SHP77 (cell line): ENCODE data around the gene KLHDC7B.

Experiments
- DNase-seq, 2 experiments: peaks; one replicate each; lab custom pipeline; 2025; lab: John Stamatoyannopoulos, UW

KLHDC7B gene

DNA sequence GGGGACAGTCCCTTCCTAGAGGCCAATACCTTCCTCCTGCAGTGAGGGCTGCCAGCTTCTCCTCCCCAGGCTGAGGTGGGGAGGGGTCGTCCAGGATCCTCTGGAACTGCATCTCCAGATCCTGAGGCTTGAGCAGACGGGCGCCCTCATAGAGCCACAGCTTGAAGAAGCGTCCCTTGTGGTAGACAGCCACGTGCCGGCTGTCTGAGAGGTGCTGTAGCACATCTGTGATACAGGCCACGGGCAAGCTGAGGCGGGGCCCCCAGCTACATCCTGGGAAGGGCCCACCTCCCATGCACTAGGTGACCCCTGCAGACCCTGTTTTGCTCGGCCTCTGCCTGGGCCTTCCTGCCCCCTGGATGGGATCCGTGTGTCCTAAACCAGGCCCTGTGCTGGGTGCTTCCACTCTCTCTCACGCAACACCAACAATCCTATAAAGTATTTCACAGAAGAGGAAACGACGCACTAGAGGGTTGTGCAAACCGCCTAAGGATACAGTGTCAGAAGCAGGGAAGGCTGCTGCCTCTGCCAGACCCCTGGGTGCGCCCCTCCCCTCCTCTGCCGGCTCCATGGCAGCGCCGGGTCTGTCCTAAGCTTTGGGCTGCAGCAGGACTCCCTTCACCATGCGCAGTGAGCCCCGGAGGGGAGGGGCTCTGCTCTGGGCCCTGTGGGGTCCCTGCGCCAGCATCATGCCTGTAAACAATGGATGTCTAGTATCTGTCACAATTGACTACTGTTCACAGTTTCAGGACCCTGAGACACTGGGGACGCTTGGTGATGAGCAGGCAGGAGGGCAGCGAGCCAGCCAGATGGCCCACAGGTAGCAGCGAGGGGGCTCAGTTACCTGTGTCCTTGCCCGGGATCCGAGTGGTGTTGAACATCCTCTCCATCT lies 28.0 kb downstream of the KLHDC7B start:
- no peak for DNase-seq

DNA sequence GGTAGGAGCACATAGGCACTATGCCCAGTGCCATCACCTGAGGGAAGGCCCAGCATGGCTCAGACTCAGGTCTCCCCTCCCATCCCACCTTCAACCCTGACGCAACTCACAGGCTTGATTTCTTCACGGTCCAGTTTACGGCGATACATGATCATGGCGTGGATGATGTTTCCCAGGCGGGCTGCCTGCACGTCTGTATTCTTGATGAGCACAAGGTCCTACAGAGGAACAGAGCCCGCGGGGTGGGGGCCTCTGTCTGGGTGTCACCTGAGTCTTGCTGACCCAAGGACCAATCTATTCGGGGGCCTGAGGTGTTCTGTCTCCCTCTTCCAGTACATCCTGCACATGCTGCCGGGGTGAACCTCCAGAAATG lies 28.7 kb downstream of the KLHDC7B start:
- DNase-seq = no peak

DNA sequence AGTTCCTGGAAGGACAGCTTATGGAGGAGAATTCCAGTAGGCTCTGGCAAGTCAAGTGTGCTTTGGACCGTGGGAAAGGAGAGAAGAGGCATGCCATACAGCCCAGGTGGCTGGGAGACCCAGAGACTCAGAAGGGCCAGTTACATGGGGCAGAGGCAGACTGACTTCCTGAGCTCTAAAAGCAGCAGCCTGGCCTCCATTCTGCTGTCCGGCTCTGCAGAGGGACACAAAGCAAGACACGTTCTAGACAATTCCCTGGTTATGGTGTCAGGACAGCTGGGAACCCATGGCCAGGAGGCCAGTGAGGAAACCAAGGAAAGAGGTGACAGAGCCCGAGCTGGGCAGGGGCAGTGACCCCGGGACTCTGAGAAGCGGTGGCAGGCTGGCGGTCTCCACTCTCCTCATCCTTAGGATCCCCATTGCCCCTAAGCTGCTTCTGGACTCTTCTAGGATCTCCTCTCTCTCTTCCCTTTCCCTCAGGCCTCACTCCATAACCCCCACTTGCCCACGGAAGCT lies 29.8 kb downstream of the KLHDC7B start:
- no peak for DNase-seq

DNA sequence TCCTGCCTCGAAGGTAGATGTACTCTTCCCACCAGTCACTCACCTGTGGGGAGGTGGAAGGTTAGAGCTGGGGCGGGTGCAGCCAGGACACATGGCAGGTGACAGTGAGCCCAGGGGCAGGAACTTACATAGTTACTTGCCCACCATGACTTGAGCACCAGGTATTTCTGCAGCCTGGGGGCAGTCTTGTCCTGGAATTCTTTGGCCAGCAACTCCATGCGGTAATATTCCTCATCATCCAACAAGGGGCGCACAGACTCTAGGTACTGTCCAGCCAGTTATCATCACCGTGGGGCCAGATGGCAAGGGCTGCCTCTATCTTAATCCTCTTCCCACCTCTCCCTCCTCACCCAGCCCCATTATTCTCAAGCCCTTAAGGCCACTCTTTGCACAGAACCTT lies 30.4 kb downstream of the KLHDC7B start:
- peak; percentile 67 to 69 for DNase-seq

DNA sequence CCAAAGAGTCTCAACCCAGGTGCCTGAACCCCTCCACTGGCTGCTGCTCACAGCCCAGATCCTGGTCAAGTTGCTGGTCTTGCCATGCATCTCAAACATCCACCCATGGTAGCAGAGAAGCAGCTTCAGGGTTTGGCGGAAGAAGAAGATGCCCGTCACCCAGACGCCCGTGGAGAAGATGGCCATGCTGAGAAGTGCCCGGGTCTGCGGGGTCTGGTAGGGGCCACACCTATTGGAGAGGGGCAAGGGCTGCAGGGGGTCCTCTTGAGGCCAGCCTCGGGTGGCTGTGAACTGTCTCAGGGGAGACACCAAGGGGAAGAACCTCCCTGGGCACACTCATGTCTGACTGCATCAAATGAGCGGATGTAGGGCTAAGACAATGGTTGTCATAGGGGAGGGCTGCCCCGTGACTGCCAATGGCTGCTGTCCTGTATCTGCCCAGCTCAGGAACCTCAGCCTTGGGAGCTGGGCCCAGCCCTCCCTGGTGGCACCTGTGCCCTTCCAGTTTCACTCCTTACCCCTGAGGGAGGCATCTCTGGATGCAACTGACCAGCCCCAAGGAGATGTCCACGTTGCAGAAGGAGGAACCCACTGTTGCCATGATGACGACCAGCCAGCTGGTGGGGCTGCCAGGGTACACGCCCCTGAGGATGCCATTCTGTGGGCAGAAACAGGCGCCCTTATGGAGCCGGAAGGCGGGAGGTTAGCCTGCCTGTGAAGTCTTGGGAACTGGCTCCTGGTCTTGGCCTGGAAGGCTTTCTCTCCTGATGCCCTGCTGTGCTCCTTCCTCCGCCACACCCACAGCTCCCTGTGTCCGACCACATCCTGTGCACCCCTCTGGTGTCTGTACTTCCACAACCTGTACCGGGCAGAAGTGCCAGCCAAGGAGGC lies 31.4 kb downstream of the KLHDC7B start:
- DNase-seq = no peak

DNA sequence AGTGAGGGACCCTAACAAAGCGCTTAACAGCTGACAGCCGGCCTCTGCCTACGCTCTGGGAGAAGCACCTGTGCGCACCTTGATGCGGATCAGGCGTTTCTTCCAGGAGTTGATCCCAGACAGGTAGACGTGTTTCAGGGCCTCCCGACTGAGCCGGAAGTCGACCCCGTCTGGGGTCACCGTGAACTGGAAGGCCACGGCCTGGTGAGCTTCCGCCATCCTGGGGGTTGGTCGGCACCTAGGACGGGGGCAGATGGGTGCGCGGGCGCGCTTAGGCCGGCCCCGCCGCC lies 31.9 kb downstream of the KLHDC7B start:
- DNase-seq = no peak

DNA sequence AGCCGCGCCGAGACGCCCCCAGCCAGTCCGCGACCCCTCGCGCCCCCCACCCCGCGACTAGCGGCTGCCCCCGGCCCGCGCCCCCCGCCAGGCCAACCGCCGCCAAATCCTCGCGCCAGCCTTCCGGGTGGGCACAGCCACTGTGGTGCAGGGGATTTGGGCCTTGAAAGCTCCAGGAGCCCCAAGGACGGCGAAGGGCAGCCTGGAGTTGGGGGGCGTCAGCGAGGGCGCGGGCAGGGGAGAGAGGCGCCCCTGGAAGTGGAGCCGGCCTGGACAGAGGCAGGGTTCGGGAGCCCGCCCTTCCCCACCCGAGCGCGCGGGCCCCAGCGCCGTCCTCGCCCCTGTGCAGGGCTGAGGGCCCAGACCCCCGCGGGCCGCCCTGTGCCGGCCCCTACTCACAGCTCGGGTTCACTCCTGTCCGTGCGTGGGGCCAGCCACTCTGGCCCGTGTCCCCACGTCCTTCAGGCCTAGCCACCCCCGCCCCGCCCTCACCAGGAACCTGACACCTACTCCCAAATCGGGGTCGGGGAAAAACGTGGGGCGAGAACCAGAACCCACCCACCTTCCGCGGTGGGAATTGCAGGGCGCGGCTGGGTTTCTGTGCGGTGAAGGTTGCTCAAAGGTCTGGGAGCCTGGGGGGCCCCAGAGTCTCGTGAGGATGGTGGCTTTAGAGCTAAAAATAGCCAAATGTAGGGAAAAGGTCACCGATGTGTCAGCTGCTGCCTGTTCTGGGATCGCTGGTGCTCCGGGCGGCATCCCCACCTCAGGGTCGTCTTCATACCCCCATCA lies 32.5 kb downstream of the KLHDC7B start, which contains the start of gene CPT1B:
Gene CPT1B (minus strand): TSS at position 441 of the 789 bp plus-strand sequence. CDS start 512 bp downstream, outside the sequence.
- DNase-seq = no peak

DNA sequence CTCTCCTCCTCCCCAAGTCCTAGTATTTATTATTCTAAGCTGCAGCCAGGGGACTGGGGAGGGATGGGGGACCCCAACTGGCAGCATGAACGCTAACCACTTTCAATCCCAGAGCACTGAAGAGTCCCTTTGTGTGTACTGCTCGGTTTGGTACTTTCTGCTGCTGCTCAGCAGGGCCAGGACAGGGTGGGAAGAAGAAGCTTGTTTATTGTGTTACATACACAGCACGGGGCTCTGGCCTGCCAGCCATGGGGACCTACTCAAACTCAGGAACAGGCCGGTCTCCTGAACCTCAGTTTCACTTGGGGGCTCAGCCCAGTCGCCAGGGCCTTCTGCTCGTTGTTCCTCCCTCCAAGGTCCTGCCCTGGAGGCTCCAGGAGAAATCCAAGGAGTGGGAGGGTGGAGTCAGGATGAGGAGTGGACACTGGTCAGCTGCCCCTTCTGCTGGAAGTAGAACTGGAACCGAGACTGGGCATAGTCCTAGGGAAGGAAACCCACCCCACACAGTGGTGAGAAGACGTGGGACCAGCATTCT lies 33.1 kb downstream of the KLHDC7B start:
- DNase-seq = no peak

DNA sequence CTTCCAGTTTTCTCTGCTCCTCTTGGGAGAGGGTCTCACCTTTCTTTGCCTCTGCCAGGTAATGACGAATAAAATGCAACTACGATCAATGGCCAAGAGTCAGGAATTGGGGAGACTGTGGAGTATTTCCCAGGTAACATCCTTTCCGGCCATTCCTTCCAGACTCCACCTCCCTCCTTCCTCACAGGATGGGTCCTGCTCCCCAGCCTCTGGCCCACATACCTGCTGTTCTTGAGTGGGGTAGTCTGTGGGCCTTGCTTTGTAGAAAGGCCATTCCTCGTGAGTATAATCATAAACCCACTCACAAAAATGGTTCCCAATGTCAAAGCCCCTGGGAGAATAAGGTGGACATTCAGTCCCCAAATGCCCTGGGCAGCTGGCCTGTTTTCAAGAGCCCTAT lies 34.1 kb downstream of the KLHDC7B start:
- DNase-seq = no peak

DNA sequence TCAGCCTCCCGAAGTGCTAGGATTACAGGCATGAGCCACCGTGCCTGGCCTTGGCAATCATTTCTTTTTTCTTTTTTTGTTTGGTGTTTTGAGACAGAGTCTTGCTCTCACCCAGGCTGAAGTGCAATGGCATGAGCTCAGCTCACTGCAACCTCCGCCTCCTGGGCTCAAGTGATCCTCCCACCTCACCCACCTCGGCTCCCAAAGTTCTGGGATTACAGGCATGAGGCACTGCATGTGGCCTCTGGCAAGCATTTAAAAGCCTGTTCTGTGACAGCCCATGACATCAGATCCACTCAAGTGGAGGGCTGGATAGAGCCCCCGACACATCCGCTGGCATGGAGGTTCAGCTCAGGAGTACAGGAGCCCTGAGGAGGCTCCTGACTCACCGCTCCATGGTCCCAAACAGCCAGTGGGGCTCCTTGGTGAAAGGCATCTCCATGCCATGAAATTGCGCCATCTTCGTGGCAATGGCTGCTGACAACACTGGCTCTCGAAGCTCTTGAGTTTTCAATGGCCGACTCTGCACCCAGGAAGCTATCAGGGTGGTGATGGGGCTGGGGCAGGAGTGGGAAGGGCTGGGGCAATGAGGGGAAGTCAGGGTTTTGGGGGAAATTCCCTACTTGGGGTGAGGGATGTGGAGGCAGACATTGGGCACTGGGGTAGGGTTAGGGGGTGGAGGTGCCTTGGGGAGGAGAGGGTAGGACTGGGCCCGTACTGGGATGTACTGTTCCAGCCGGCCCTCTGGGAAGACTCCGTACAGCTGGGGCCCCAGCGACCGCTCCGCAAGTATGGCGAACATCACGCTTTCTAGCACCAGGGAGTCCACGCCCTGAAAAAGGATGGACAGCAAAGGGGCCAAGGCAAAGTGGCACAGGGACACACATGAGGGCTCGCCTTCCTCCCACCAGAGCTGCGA lies 35.6 kb downstream of the KLHDC7B start:
- DNase-seq = no peak

DNA sequence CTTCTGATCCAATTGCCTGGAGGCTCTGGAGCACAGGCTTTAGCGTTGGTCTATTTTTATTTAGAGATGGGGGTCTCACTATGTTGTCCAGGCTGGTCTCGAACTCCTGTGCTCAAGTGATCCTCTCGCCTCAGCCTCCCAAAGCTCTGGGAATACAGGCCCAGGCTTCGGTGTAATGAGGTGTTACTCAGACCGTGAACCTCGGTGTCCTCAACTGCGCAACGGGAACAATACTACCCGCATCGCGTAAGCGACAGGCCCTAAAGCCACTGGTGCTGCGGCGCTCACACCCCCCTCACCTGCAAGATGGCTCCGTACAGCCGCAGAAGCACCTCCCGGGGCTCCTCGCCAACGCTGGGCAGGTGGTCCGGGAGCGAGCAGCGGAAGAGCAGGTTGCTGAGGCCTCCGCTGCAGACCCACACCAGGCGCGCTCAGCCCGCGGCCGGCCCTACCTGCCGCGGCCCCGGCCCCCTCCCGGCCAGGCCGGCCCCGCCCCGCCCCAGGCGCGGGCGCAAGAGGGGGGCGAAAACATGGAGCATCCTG lies 36.3 kb downstream of the KLHDC7B start:
- DNase-seq = peak in 1 of 2 experiments; percentile 63

DNA sequence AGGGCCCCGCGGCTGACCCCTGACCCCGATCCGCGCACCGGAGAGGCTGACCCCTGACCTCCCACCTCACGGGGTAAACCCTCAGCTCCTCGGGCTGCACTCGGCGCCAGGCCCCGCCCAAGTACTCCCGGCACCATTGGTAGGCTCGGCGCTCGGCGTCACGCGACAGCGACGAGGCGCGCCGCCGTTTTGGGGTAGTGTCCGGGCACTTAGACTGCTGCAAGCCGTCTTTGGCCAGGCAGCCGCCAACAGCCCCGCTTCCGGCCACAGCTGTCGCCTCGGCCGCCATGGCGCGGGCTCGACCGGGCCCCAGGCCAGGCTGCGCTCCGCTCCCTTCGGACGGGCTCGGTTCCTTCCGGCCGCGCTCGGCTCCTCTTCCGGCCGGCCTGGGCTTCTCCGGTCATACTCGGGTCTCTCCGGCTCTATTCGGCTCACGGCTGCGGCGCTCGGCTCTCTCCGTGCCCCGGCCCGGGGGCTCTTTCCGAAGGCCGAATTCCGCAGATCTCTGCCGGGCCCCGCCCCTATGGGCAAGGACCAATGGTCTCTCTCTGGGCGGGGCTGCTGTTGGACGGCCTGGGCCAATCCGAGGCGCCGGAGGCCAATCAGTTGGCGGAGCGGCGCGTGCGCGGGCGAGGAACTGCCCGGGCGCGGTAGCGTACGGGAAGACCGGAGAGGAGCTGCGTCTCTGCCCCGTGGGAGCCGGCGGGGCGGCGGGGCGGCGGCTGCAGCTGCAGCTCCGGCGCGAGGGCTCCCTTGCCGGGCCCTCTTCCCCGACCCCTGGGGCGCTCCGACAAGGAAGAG lies 37.0 kb downstream of the KLHDC7B start, which contains the start of gene CHKB:
Gene CHKB (minus strand): TSS at position 357 of the 801 bp plus-strand sequence. CDS start 68 bp downstream, at position 289.
- DNase-seq = peak; percentile 99

DNA sequence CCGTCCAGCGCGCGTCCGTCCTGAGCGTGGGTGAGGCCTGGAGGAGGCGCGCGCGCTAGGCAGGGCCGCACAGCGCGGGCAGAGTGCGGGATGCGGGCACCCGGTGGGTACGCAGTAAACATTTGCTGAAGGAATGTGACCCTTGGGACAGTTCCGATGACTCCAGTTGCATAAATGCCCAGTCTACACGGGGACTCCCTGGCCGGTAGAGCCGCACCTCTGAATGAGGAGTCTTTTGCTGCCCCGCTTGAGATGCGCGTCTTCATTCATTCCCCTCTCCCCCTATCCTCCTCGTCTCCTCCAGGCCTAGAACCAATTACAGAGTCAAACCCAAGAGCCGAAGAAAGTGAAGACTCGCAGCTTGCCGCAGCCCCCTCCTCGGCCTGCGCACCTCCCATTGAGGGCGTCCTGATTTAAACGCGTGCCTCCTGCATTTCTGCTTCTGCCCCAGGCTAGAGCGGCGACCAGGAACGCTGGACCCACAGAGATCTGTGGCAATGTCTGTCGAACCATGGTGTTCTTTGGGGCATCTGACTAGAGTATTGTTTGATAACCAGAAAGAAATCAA lies 37.7 kb downstream of the KLHDC7B start:
- no peak for DNase-seq

DNA sequence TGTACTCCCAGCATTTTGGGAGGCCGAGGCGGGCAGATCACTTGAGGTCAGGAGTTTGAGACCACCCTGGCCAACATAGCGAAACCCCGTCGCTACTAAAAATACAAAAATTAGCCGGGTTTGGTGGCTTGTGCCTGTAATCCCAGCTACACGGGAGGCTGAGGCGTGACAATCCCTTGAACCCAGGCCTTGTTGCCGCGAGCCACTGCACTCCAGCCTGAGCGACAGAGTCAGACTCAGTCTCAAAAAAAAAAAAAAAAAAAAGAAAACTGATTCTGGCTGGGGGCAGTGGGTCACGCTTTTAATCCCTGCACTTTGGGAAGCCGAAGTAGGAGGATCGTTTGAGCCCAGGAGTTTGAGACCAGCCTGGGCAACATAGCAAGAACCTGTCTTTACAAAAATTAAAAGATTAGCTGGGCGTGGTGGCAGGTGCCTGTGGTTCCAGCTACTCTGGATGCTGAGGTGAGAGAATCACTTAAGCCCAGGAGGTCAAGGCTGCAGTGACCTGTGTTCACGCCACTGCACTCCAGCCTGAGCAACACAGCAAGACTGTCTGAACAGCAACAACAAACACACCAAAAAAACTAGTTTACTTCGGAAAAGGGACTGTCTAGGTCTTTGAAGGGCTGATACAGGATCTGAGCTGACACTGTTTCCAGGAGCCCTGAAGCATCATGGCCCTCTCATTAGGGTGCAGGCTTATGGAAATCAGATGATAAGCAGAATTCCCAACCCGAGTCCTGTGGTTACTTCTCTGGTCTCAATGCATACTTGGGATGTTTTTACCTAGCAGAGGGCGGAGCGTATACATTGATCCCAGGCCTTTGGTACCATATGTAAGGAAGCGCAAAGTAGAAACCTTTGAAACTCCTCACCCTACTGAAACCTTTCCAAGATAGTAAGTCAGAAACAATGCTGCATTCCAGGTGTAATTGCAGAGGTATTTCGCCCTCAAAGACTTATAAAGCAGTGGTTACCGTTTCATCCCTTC lies 38.7 kb downstream of the KLHDC7B start:
- DNase-seq = no peak

DNA sequence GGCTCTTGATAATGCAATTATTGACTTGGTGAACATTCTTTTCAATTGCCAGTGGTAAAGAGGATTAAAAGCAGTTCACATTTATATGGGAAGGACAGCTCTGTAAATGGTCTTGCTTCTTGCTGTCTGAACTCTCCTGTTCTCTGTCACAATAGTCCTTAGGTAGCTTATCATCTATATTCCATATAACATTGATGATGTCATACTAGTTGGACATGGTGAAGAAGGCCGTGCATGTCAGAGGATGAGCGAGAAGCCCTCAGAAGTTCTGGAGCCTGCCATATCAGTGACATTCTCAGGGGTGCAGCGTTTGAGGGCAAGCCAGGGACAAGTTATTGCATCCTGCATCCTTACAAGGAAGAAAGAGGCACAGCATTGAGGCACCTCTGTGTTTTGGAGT lies 39.5 kb downstream of the KLHDC7B start:
- DNase-seq = no peak

DNA sequence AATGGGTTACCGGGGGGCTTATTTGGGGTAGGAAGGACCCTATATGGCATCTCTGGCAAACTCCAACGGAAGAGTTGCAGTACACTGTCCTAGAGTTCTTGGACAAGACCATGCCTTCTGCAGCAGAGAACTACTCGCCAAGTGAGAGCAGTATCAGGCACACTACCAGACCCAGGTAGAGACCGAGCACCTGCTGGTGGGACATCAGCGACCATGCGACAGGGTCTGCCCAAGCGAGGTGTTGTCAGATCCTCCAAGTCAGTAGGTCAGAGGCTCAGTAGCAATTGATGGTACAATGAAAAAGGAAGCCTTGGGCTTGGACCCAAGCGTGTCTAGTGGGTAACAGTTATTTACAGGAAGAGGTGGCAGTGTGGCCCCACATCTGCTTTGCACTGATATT lies 40.1 kb downstream of the KLHDC7B start:
- no peak for DNase-seq

DNA sequence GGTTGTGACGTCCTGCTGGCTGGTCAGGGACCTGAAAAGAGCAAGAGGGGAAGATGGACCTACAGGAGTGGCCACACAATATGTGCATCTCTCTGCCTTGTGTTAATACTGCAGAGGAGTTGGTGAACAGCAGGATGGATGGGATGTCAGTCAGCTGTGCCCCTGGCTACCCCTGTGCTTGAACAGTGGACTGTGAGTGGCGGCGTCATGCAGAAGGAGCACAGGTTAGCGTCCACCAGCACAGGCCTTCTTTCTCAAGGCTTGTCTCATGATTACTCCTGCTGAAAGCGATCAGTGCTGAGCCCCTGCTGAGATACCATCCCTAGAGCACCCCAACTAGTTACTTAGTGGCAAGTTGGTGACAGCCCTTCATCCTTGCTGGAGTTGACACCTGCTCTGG lies 40.7 kb downstream of the KLHDC7B start:
- no peak for DNase-seq

DNA sequence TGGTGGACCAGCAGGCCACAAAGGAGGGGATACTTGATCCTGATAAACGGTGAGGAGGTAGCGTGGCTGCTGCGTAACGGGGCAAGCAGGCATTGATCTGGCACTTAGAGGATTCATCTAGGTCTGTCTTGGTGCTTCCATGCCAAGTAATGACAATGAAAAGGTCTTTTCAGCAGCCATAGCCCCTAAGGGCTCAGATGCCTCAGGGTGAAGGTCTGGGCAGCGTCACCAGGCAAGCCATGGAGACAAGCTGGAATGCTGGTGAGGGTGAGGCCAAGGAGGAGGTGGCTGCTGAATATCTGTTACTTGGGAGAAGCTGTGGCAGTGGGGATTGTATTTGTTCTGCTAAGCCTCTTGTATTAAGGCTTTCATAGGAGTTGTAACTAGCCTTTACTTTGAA lies 41.7 kb downstream of the KLHDC7B start:
- no peak for DNase-seq
